ENCODE results near the gene SOX12. TPM values are rescaled to one million over a fixed set of nuclear protein-coding genes. Genes with fewer than 3 reads are reported as not detected.

SOX12 gene
- polyA plus RNA-seq, 3 donors: 0.03 to 0.51 (median 0.12) TPM

DNA sequence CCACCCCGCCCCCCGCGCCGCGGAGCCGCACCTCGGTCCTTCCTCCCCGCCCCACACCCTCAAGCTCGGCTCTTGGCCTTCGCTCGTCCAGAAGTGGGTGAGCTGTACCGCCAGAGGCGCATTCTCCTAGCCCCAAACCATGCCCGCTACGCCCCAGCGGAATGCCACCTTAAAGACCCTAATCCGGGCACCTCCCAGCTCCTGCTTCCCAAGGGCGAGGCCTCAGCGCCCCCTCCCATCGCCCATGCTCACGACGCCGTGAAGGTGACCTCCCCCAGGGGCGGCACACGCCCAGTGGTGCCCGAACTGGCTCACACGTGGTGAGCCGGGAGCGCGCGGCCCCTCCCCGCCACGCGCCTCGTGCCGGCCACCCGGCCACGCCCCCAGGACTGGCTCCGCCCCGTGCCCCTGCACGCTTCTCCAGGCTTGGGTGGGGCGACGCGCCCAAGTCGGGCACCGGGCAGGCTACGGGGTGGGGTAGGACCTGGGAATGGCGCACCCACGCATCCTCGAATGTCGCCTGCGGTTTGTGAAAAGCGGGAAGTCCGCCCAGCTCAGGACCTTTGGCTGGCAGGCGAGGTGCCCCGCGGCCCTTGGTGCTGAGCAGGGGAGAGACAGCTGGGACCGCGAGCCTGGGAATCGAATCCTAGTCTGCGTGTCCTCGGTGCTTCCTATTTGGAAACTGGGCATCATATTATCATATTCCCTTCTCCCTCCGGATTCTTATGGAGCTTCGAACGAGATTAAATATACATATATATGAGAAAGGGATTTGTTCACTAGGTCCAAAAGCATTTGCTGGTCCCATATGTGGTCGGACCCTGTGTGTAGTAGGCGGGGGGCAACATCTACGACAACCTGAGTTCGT lies 941 bp upstream of the SOX12 start:
- peak overlapping the region; percentile 84 to 87 for H3K4me3 Mint-ChIP-seq
- H3K27ac ChIP-seq (ENCODE audit: low read depth in 1 of 2, low read length in 2 of 2): peak overlapping the region; percentile 31 to 38
- WGBS (ENCODE audit: insufficient coverage): 0% methylated on average over 46 of the region's 69 CpGs
- peaks cover 31 to 38% of the 10 kb centered on the region in 2 donors for H3K4me1 ChIP-seq (ENCODE audit: control insufficient read depth in 1 of 2, insufficient read depth in 2 of 2, low read length in 2 of 2)
- H3K36me3 ChIP-seq (replicated peaks in 1 of 2; ENCODE audit: control insufficient read depth in 1 of 2, insufficient read depth in 2 of 2, low read length in 2 of 2): no peaks in the 10 kb centered on the region
- peaks cover 4 to 13% of the 10 kb centered on the region in 2 donors for H3K27me3 ChIP-seq (ENCODE audit: control insufficient read depth in 2 of 2, insufficient read depth in 2 of 2, low read length in 2 of 2)
- H3K36me3 Mint-ChIP-seq: no peaks in the 10 kb centered on the region
- peak overlapping the region; percentile 57 to 90 (median 58) for H3K4me3 ChIP-seq (replicated peaks in 1 of 3; ENCODE audit: low read depth in 2 of 3, low read length in 3 of 3)
- H3K4me2 ChIP-seq (replicated peaks; ENCODE audit: extremely low read depth, low read length, poor library complexity, severe bottlenecking): peak overlapping the region; percentile 100
- H3K79me2 ChIP-seq (ENCODE audit: insufficient read depth, low read length): no peaks in the 10 kb centered on the region
- peaks cover 0 to 6% (median 0%) of the 10 kb centered on the region in 7 donors for H3K9me3 Mint-ChIP-seq
- peaks cover 31% of the 10 kb centered on the region for H3K4me1 Mint-ChIP-seq
- peak overlapping the region; percentile 79 for H2AFZ ChIP-seq (ENCODE audit: insufficient read depth, low read depth, low read length, poor library complexity, severe bottlenecking)
- TF ChIP-seq, protein P1, sequence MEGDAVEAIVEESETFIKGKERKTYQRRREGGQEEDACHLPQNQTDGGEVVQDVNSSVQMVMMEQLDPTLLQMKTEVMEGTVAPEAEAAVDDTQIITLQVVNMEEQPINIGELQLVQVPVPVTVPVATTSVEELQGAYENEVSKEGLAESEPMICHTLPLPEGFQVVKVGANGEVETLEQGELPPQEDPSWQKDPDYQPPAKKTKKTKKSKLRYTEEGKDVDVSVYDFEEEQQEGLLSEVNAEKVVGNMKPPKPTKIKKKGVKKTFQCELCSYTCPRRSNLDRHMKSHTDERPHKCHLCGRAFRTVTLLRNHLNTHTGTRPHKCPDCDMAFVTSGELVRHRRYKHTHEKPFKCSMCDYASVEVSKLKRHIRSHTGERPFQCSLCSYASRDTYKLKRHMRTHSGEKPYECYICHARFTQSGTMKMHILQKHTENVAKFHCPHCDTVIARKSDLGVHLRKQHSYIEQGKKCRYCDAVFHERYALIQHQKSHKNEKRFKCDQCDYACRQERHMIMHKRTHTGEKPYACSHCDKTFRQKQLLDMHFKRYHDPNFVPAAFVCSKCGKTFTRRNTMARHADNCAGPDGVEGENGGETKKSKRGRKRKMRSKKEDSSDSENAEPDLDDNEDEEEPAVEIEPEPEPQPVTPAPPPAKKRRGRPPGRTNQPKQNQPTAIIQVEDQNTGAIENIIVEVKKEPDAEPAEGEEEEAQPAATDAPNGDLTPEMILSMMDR (IDR thresholded peaks at IDR 0.05): peak; percentile 24
- intact Hi-C loops (cut with micrococcal nuclease): no loop called here
- DNase-seq: peak; percentile 68 to 69 (median 69)
- no peaks in the 10 kb centered on the region for H3K9me3 ChIP-seq (replicated peaks in 1 of 2; ENCODE audit: control insufficient read depth in 1 of 2, insufficient read depth in 1 of 2, low read length in 2 of 2)
- H3K27me3 Mint-ChIP-seq (ENCODE audit: low read depth in 3 of 3): peaks cover 10 to 26% (median 18%) of the 10 kb centered on the region in 3 donors
- H3K9ac ChIP-seq (ENCODE audit: insufficient read depth, low read length, poor library complexity, severe bottlenecking): no peak overlapping the region
- no peaks in the 10 kb centered on the region for H4K20me1 ChIP-seq (ENCODE audit: insufficient read depth, low read length)
- H3K27ac Mint-ChIP-seq: peak overlapping the region in 6 of 7 donors; percentile 53 to 87 (median 83)

DNA sequence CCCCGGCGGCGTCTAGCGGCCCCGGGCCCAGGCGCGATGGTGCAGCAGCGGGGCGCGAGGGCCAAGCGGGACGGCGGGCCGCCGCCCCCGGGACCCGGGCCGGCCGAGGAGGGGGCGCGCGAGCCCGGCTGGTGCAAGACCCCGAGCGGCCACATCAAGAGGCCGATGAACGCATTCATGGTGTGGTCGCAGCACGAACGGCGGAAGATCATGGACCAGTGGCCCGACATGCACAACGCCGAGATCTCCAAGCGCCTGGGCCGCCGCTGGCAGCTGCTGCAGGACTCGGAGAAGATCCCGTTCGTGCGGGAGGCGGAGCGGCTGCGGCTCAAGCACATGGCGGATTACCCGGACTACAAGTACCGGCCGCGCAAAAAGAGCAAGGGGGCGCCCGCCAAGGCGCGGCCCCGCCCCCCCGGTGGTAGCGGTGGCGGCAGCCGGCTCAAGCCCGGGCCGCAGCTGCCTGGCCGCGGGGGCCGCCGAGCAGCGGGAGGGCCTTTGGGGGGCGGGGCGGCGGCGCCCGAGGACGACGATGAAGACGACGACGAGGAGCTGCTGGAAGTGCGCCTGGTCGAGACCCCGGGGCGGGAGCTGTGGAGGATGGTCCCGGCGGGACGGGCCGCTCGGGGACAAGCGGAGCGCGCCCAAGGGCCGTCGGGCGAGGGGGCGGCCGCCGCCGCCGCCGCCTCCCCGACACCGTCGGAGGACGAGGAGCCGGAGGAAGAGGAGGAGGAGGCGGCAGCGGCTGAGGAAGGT lies 715 bp downstream of the SOX12 start:
- Histone ChIP-seq H3K79me2 (ENCODE audit: insufficient read depth, low read length) (no peaks in the 10 kb centered on the region), H3K36me3 (replicated peaks in 1 of 2; ENCODE audit: control insufficient read depth in 1 of 2, insufficient read depth in 2 of 2, low read length in 2 of 2) (no peaks in the 10 kb centered on the region), H3K27me3 (ENCODE audit: control insufficient read depth in 2 of 2, insufficient read depth in 2 of 2, low read length in 2 of 2) (peaks cover 4 to 13% of the 10 kb centered on the region in 2 donors), H3K9ac (ENCODE audit: insufficient read depth, low read length, poor library complexity, severe bottlenecking) (peak overlapping the region; percentile 36), H3K4me1 (ENCODE audit: control insufficient read depth in 1 of 2, insufficient read depth in 2 of 2, low read length in 2 of 2) (peaks cover 41 to 49% of the 10 kb centered on the region in 2 donors), H3K4me3 (replicated peaks in 1 of 3; ENCODE audit: low read depth in 2 of 3, low read length in 3 of 3) (peak overlapping the region; percentile 55 to 90 (median 64)), H4K20me1 (ENCODE audit: insufficient read depth, low read length) (no peaks in the 10 kb centered on the region), H3K9me3 (replicated peaks in 1 of 2; ENCODE audit: control insufficient read depth in 1 of 2, insufficient read depth in 1 of 2, low read length in 2 of 2) (no peaks in the 10 kb centered on the region), H3K27ac (ENCODE audit: low read depth in 1 of 2, low read length in 2 of 2) (no peak overlapping the region), H3K4me2 (replicated peaks; ENCODE audit: extremely low read depth, low read length, poor library complexity, severe bottlenecking) (peak overlapping the region; percentile 100), H2AFZ (ENCODE audit: insufficient read depth, low read depth, low read length, poor library complexity, severe bottlenecking) (peak overlapping the region; percentile 83)
- no peaks in the 10 kb centered on the region for H3K36me3 Mint-ChIP-seq
- DNase-seq: peak in 1 of 3 donors; percentile 36
- H3K9me3 Mint-ChIP-seq: peaks cover 0 to 6% (median 0%) of the 10 kb centered on the region in 7 donors
- WGBS (ENCODE audit: insufficient coverage): under 1% methylated on average over 102 of the region's 103 CpGs
- peaks cover 43% of the 10 kb centered on the region for H3K4me1 Mint-ChIP-seq
- H3K27ac Mint-ChIP-seq: peak overlapping the region in 1 of 7 donors; percentile 76
- H3K4me3 Mint-ChIP-seq: peak overlapping the region; percentile 83 to 89
- intact Hi-C loops (cut with micrococcal nuclease): no loop called here
- H3K27me3 Mint-ChIP-seq (ENCODE audit: low read depth in 3 of 3): peaks cover 10 to 26% (median 18%) of the 10 kb centered on the region in 3 donors
- TF ChIP-seq, protein P1 (IDR thresholded peaks at IDR 0.05): no peak
